ENCODE data around the gene CRHR2.

The CRHR2 gene

GRCh38 chr7:30700941-30701340 is 18.7 kb upstream of the CRHR2 start:
- no peak for TF ChIP-seq CTCF (IDR thresholded peaks at IDR 0.05)

GRCh38 chr7:30699706-30700495 is 17.6 kb upstream of the CRHR2 start:
- no peaks in the 10 kb centered on the region for H3K4me1 ChIP-seq (ENCODE audit: control insufficient read depth in 1 of 2, insufficient read depth in 1 of 2, low read depth in 1 of 2, low read length in 1 of 2)
- peaks cover 10% of the 10 kb centered on the region for H3K27me3 ChIP-seq
- no peak overlapping the region for H3K4me3 ChIP-seq (ENCODE audit: low read depth in 1 of 2, low read length in 1 of 2)
- TF ChIP-seq CTCF (IDR thresholded peaks at IDR 0.05) = no peak
- no peaks in the 10 kb centered on the region for H3K9me3 ChIP-seq
- H3K27ac ChIP-seq = no peak overlapping the region
- no peaks in the 10 kb centered on the region for H3K36me3 ChIP-seq

More at GRCh38 chr7:30700941-30701340, 18.7 kb upstream of the CRHR2 start:
- Histone ChIP-seq H3K27ac (no peak overlapping the region), H3K36me3 (no peaks in the 10 kb centered on the region), H3K4me1 (ENCODE audit: control insufficient read depth in 1 of 2, insufficient read depth in 1 of 2, low read depth in 1 of 2, low read length in 1 of 2) (no peaks in the 10 kb centered on the region), H3K9me3 (no peaks in the 10 kb centered on the region), H3K4me3 (ENCODE audit: low read depth in 1 of 2, low read length in 1 of 2) (no peak overlapping the region), H3K27me3 (peaks cover 10% of the 10 kb centered on the region)

- Histone ChIP-seq H3K4me1 (ENCODE audit: control insufficient read depth in 1 of 2, insufficient read depth in 1 of 2, low read depth in 1 of 2, low read length in 1 of 2) (no peaks in the 10 kb centered on the region), H3K36me3 (no peaks in the 10 kb centered on the region), H3K27me3 (peaks cover 10% of the 10 kb centered on the region), H3K9me3 (no peaks in the 10 kb centered on the region), H3K27ac (no peak overlapping the region), H3K4me3 (ENCODE audit: low read depth in 1 of 2, low read length in 1 of 2) (no peak overlapping the region)
- TF ChIP-seq CTCF (IDR thresholded peaks at IDR 0.05) = no peak
Measured at GRCh38 chr7:30698481-30698880, 16.2 kb upstream of the CRHR2 start.

GRCh38 chr7:30697719-30698460 is 15.6 kb upstream of the CRHR2 start:
- no peak overlapping the region for H3K4me3 ChIP-seq (ENCODE audit: low read depth in 1 of 2, low read length in 1 of 2)

More at GRCh38 chr7:30697719-30698460, 15.6 kb upstream of the CRHR2 start:
- no peak for TF ChIP-seq CTCF (IDR thresholded peaks at IDR 0.05)
- Histone ChIP-seq H3K27me3 (peaks cover 10% of the 10 kb centered on the region), H3K9me3 (no peaks in the 10 kb centered on the region), H3K27ac (no peak overlapping the region), H3K4me1 (ENCODE audit: control insufficient read depth in 1 of 2, insufficient read depth in 1 of 2, low read depth in 1 of 2, low read length in 1 of 2) (no peaks in the 10 kb centered on the region), H3K36me3 (no peaks in the 10 kb centered on the region)

Measured in neutrophil (primary cell).